GM12878 (cell line): ENCODE measurements around the gene ANKRD17. TPM values are rescaled to one million over a fixed set of nuclear protein-coding genes. Genes with fewer than 3 reads are reported as not detected.

ENCODE experiments used
- ATAC-seq: fragments of 200-7000 bp; cut with Tn5 transposase; 3 replicates; pipeline ENCODE4 v1.9.1; 2020; ENCODE audit warnings: mild to moderate bottlenecking, moderate library complexity
- BruUV-seq: library from RNA; stranded (reverse); fragments of 400-500 nt; replicated peaks from 2 replicates; lab custom pipeline; 2021; lab: Mats Ljungman, UMichigan
- CTCF ChIA-PET: fragments of 300-600 bp; sonication (Branson Sonifier 250); formaldehyde crosslinking; extraction: SDS; loops from one replicate; lab custom pipeline; 2021; ENCODE audit warnings: inconsistent platforms; lab: Yijun Ruan, JAX
- POLR2A ChIA-PET: fragments of 350-600 bp; formaldehyde crosslinking; extraction: SDS; loops from one replicate; lab custom pipeline; 2021; ENCODE audit warnings: inconsistent platforms; lab: Charles Lee
- RAD21 ChIA-PET: fragments of 300-600 bp; sonication (Branson Sonifier 250); formaldehyde crosslinking; loops from one replicate; lab custom pipeline; 2023; ENCODE audit warnings: antibody characterized with exemption; ENCODE audit not compliant: unreplicated experiment; lab: Charles Lee
- SMC1A ChIA-PET: fragments of 300-600 bp; sonication (Branson Sonifier 250); formaldehyde crosslinking; loops from one replicate; lab custom pipeline; 2023; ENCODE audit not compliant: unreplicated experiment, uncharacterized antibody; lab: Charles Lee
- DNase-seq: peaks from one replicate; pipeline ENCODE4 v3.0.0-alpha.2; 2011; ENCODE audit warnings: low read depth, low spot score
- FAIRE-seq: peaks from 3 replicates; lab custom pipeline; 2011; peaks lifted over from hg19 to GRCh38; lab: Jason Lieb, UNC
- H2AFZ ChIP-seq: 2 replicates; pipeline ENCODE4 v1.6.0; 2011; ENCODE audit warnings: low read depth, low read length, control low read depth; ENCODE audit not compliant: control insufficient read depth
- H3K27ac ChIP-seq: 2 replicates; pipeline ENCODE4 v1.5.1; 2011; ENCODE audit warnings: control low read depth; ENCODE audit not compliant: control insufficient read depth, insufficient read depth
- H3K27me3 ChIP-seq, 2 experiments: replicated peaks in 1 of 2; 2 replicates each; pipeline versions ENCODE4 v1.6.0 to v1.6.1; 2011; ENCODE audit warnings: low read length in 1 of 2; ENCODE audit not compliant: control insufficient read depth in 2 of 2, insufficient read depth in 2 of 2
- H3K36me3 ChIP-seq, 2 experiments: 2 replicates each; pipeline ENCODE4 v1.5.1; 2011; ENCODE audit warnings: low read length in 1 of 2; ENCODE audit not compliant: control insufficient read depth in 2 of 2, insufficient read depth in 2 of 2
- H3K4me1 ChIP-seq: 2 replicates; pipeline ENCODE4 v1.6.1; 2011; ENCODE audit warnings: mild to moderate bottlenecking, low read length, moderate library complexity, mixed read lengths; ENCODE audit not compliant: control insufficient read depth, insufficient read depth
- H3K4me2 ChIP-seq: 2 replicates; pipeline ENCODE4 v1.6.0; 2011; ENCODE audit warnings: control low read depth; ENCODE audit not compliant: control insufficient read depth, insufficient read depth
- H3K4me3 ChIP-seq: fragments of 200-600 bp; sonication (generic); 2 replicates; pipeline ENCODE4 v1.5.1; 2016
- H3K79me2 ChIP-seq: 2 replicates; pipeline ENCODE4 v1.6.0; 2011; ENCODE audit warnings: low read length; ENCODE audit not compliant: control insufficient read depth, insufficient read depth
- H3K9ac ChIP-seq: 2 replicates; pipeline ENCODE4 v1.8.0; 2011; ENCODE audit warnings: low read length, control low read depth, mixed read lengths; ENCODE audit not compliant: control insufficient read depth, insufficient read depth
- H3K9me3 ChIP-seq: replicated peaks from 3 replicates; pipeline ENCODE4 v1.5.1; 2011; ENCODE audit warnings: mild to moderate bottlenecking, low read length; ENCODE audit not compliant: control insufficient read depth, insufficient read depth
- H4K20me1 ChIP-seq: 2 replicates; pipeline ENCODE4 v1.6.0; 2011; ENCODE audit not compliant: control insufficient read depth, insufficient read depth
- HDAC6 ChIP-seq: fragments of 200-600 bp; sonication (generic); IDR thresholded peaks from one replicate; pipeline ENCODE4 v1.8.0; 2017; ENCODE audit warnings: antibody characterized with exemption; ENCODE audit not compliant: unreplicated experiment
- HSF1 ChIP-seq: fragments of 150-350 bp; IDR thresholded peaks from 2 replicates; pipeline ENCODE4 v1.6.1; 2014; ENCODE audit warnings: mild to moderate bottlenecking, low read depth, low read length
- JUNB ChIP-seq: IDR thresholded peaks from 2 replicates; pipeline ENCODE4 v1.6.1; 2016; ENCODE audit warnings: antibody characterized with exemption, mild to moderate bottlenecking
- MLLT1 ChIP-seq: fragments of 450-650 bp; IDR thresholded peaks from 2 replicates; pipeline ENCODE4 v1.6.1; 2016; ENCODE audit warnings: mild to moderate bottlenecking
- POLR2A ChIP-seq: IDR thresholded peaks from 2 replicates; pipeline ENCODE4 v1.6.1; 2011; ENCODE audit warnings: low read depth, mild to moderate bottlenecking, low read length
- SMAD5 ChIP-seq: IDR thresholded peaks from 2 replicates; pipeline ENCODE4 v1.6.1; 2016; ENCODE audit warnings: antibody characterized with exemption, low read depth
- SMC3 ChIP-seq: IDR thresholded peaks from 2 replicates; pipeline ENCODE4 v1.6.1; 2011; ENCODE audit warnings: low read length, improper control_type of control experiment, borderline replicate concordance
- STAT3 ChIP-seq: IDR thresholded peaks from 2 replicates; pipeline ENCODE4 v1.6.1; 2011; ENCODE audit warnings: low read depth, low read length, improper control_type of control experiment
- TCF7 ChIP-seq: IDR thresholded peaks from 2 replicates; pipeline ENCODE4 v1.6.1; 2014; ENCODE audit warnings: antibody characterized with exemption, borderline replicate concordance
- ZNF687 ChIP-seq: fragments of 450-650 bp; IDR thresholded peaks from 2 replicates; pipeline ENCODE4 v1.6.1; 2017; ENCODE audit warnings: mild to moderate bottlenecking, moderate library complexity
- WGBS: methylation state at CpG from one replicate; pipeline ENCODE4 v1.1.6; 2016; ENCODE audit warnings: low lambda C conversion rate; ENCODE audit not compliant: insufficient replicate concordance, insufficient coverage; ENCODE audit errors: missing lambda C conversion rate; 5-methylcytosine and 5-hydroxymethylcytosine counted together
- in situ Hi-C: fragments of 300-500 bp; cut with MboI; formaldehyde crosslinking; loops from 9 replicates; pipeline ENCODE4 v1.14.3; 2018; ENCODE audit warnings: mixed read lengths
- intact Hi-C: fragments of 100-400 bp; cut with micrococcal nuclease; formaldehyde crosslinking; loops from one replicate; pipeline ENCODE4 v1.14.2; 2022; ENCODE audit not compliant: unreplicated experiment
- polyA plus RNA-seq, 11 experiments: library from polyadenylated mRNA; depleted of rRNA in 4 of 11; unstranded in 6 of 11; stranded (reverse) in 5 of 11; fragments of >200 nt; fragmentation: Nextera tagmentation in 4 of 11; fragmentation: Illumina TruSeq in 1 of 11; extraction: Ambion mirVana in 4 of 11; extraction: Trizol in 1 of 11; gene quantifications; 1 replicate in 1 of 11; 2 replicates in 10 of 11; pipeline versions ENCODE4 v1.2.1 to v1.2.3, GENCODE V29; 2011 to 2016; ENCODE audit warnings: inconsistent platforms in 2 of 11, missing spikeins in 2 of 11, low read depth in 1 of 11
- total RNA-seq, 4 experiments: library from RNA; depleted of rRNA in 3 of 4; stranded (reverse); fragments of >200 nt in 3 of 4; fragmentation: Illumina TruSeq in 1 of 4; extraction: Trizol in 1 of 4; gene quantifications; 2 replicates each; pipeline versions ENCODE4 v1.2.1 to v1.2.3, GENCODE V29; 2013 to 2021

ANKRD17 gene
- total and polyA plus RNA-seq, 10 of the 15 experiments (the other 5 are each of a cell fraction or from before 2014, with no cell fraction given) = 11.7 to 46.5 (median 32.6) TPM

- intact Hi-C loops (loop anchor here (5.0 kb wide), 1 partner anchor 169 kb away; the partner anchor contains the start of gene ANKRD17), in situ Hi-C loops (no loop called here)
- RAD21 ChIA-PET = no interaction called here
- H3K79me2 ChIP-seq = peaks cover 2% of the 10 kb centered on the region
- FAIRE-seq (no peak), ATAC-seq (no peak), DNase-seq (no peak)
- H3K9me3 ChIP-seq = no peaks in the 10 kb centered on the region
- no peak overlapping the region for H3K4me2 ChIP-seq
- no TSS peak for BruUV-seq
- no peak overlapping the region for H3K4me3 ChIP-seq
- no peak overlapping the region for H2AFZ ChIP-seq
- H4K20me1 ChIP-seq = no peaks in the 10 kb centered on the region
- SMC1A ChIA-PET = no interaction called here
- no peak overlapping the region for H3K27ac ChIP-seq
- H3K9ac ChIP-seq = no peak overlapping the region
- H3K4me1 ChIP-seq = no peaks in the 10 kb centered on the region
- H3K27me3 ChIP-seq = no peaks in the 10 kb centered on the region
- TF ChIP-seq STAT3 = no peak
- TF ChIP-seq TCF7 = no peak
- TF ChIP-seq JUNB = no peak
- no peak for TF ChIP-seq SMC3
- TF ChIP-seq POLR2A = no peak
- POLR2A ChIA-PET = no interaction called here
- CTCF ChIA-PET = interaction anchor here (1.8 kb wide), 1 partner anchor 170 kb away, joined by 4 read pairs; no protein-coding TSS in a partner anchor
- peaks cover 8 to 28% of the 10 kb centered on the region in 2 experiments for H3K36me3 ChIP-seq
Observed at GRCh38 chr4:73087871-73088270, 170.7 kb downstream of the ANKRD17 start.

GRCh38 chr4:73086095-73086868 is 172.3 kb downstream of the ANKRD17 start:
- ATAC-seq (no peak), DNase-seq (no peak), FAIRE-seq (no peak)
- H3K4me3 ChIP-seq = no peak overlapping the region
- H3K9me3 ChIP-seq = no peaks in the 10 kb centered on the region
- intact Hi-C loops (loop anchor here (5.0 kb wide), 1 partner anchor 171 kb away; the partner anchor contains the start of gene ANKRD17), in situ Hi-C loops (no loop called here)
- ChIA-PET CTCF (interaction anchor here (1.0 to 1.8 kb wide), 3 partner anchors 12 to 228 kb away, joined by 3 to 4 read pairs (median 4); no protein-coding TSS in a partner anchor), RAD21 (no interaction called here), POLR2A (no interaction called here), SMC1A (interaction anchor here (0.8 kb wide), 1 partner anchor 384 kb away, joined by 3 read pairs; no protein-coding TSS in a partner anchor)
- WGBS = 41% methylated on average over 6 of the region's 6 CpGs
- no TSS peak for BruUV-seq
- H3K79me2 ChIP-seq = peaks cover 2% of the 10 kb centered on the region
- H3K27me3 ChIP-seq = no peaks in the 10 kb centered on the region
- no peak overlapping the region for H3K4me2 ChIP-seq
- no peaks in the 10 kb centered on the region for H4K20me1 ChIP-seq
- H3K27ac ChIP-seq = 0 out of 2 replicates have a peak overlapping the region, but pooled peaks have one; percentile 18
- H2AFZ ChIP-seq = no peak overlapping the region
- H3K4me1 ChIP-seq = no peaks in the 10 kb centered on the region
- H3K36me3 ChIP-seq = peaks cover 4 to 20% of the 10 kb centered on the region in 2 experiments; a peak in 3 of 4 replicates
- H3K9ac ChIP-seq = no peak overlapping the region
- no peak for TF ChIP-seq ZNF687
- TF ChIP-seq MLLT1 = no peak
- no peak for TF ChIP-seq HSF1
- TF ChIP-seq SMAD5 = no peak
- TF ChIP-seq HDAC6 = no peak
